GM23338 (cell line): ENCODE measurements around the gene POMP. TPM values are rescaled to one million over a fixed set of nuclear protein-coding genes. Genes with fewer than 3 reads are reported as not detected.

ENCODE experiments used
- ATAC-seq: fragments of 200-7000 bp; cut with Tn5 transposase; 3 replicates; pipeline ENCODE4 v1.9.1; 2020
- DNase-seq: peaks from one replicate; pipeline ENCODE4 v3.0.0-alpha.2; 2015; ENCODE audit warnings: low spot score
- H2AFZ ChIP-seq: fragments of 200-600 bp; sonication (generic); 2 replicates; pipeline ENCODE4 v1.8.0; 2016; ENCODE audit warnings: antibody characterized with exemption, mild to moderate bottlenecking, moderate library complexity
- H3F3A ChIP-seq: fragments of 200-600 bp; sonication (generic); replicated peaks from 2 replicates; pipeline ENCODE4 v1.8.0; 2017; ENCODE audit warnings: antibody characterized with exemption, mixed run types, low read depth
- H3K27ac ChIP-seq: fragments of 200-600 bp; sonication (generic); 2 replicates; pipeline ENCODE4 v1.6.1; 2016; ENCODE audit warnings: low read depth
- H3K27me3 ChIP-seq: fragments of 200-600 bp; sonication (generic); 2 replicates; pipeline ENCODE4 v1.8.0; 2016; ENCODE audit warnings: mild to moderate bottlenecking, mixed run types, moderate library complexity; ENCODE audit not compliant: insufficient read depth
- H3K36me3 ChIP-seq: fragments of 200-600 bp; sonication (generic); 2 replicates; pipeline ENCODE4 v1.8.0; 2016; ENCODE audit warnings: mild to moderate bottlenecking; ENCODE audit not compliant: insufficient read depth
- H3K4me1 ChIP-seq: fragments of 200-600 bp; sonication (generic); 2 replicates; pipeline ENCODE4 v1.8.0; 2016; ENCODE audit warnings: mild to moderate bottlenecking, moderate library complexity; ENCODE audit not compliant: insufficient read depth
- H3K4me2 ChIP-seq: fragments of 200-600 bp; sonication (generic); 2 replicates; pipeline ENCODE4 v1.7.1; 2017; ENCODE audit warnings: mixed run types
- H3K4me3 ChIP-seq: fragments of 200-600 bp; sonication (generic); 2 replicates; pipeline ENCODE4 v1.6.1; 2016; ENCODE audit warnings: mixed run types
- H3K79me2 ChIP-seq: fragments of 200-600 bp; sonication (generic); replicated peaks from 2 replicates; pipeline ENCODE4 v1.8.0; 2017; ENCODE audit warnings: mild to moderate bottlenecking; ENCODE audit not compliant: insufficient read depth
- H3K9me2 ChIP-seq: fragments of 200-600 bp; sonication (generic); 2 replicates; pipeline ENCODE4 v1.8.0; 2017; ENCODE audit not compliant: insufficient read depth
- H4K20me1 ChIP-seq: fragments of 200-600 bp; sonication (generic); replicated peaks from 2 replicates; pipeline ENCODE4 v1.8.0; 2017; ENCODE audit warnings: mild to moderate bottlenecking; ENCODE audit not compliant: insufficient read depth
- H3K27ac Mint-ChIP-seq: 2 replicates; pipeline ENCODE4 v1.8.0; 2020; ENCODE audit warnings: inconsistent platforms, mild to moderate bottlenecking, moderate library complexity, mixed read lengths
- H3K27me3 Mint-ChIP-seq: 3 replicates; pipeline ENCODE4 v1.8.0; 2022; ENCODE audit warnings: low read depth, mild to moderate bottlenecking, moderate library complexity, mixed read lengths, inconsistent platforms; ENCODE audit not compliant: insufficient read depth, poor library complexity
- H3K36me3 Mint-ChIP-seq: 3 replicates; pipeline ENCODE4 v1.8.0; 2021; ENCODE audit warnings: low read depth, mild to moderate bottlenecking, inconsistent platforms, moderate library complexity, mixed read lengths
- H3K4me1 Mint-ChIP-seq: 3 replicates; pipeline ENCODE4 v1.8.0; 2020; ENCODE audit warnings: mild to moderate bottlenecking, inconsistent platforms, mixed read lengths
- H3K4me3 Mint-ChIP-seq: 3 replicates; pipeline ENCODE4 v1.8.0; 2021; ENCODE audit warnings: moderate library complexity, mild to moderate bottlenecking, inconsistent platforms, mixed read lengths
- H3K9me3 Mint-ChIP-seq: 3 replicates; pipeline ENCODE4 v1.8.0; 2020; ENCODE audit warnings: moderate library complexity, mild to moderate bottlenecking, inconsistent platforms, mixed read lengths
- CREB1 ChIP-seq: fragments of 250-450 bp; sonication (Bioruptor Pico); IDR thresholded peaks from 2 replicates; pipeline ENCODE4 v1.5.0; 2020; ENCODE audit warnings: low read depth, mild to moderate bottlenecking, moderate library complexity
- ETS1 ChIP-seq: IDR thresholded peaks from 2 replicates; pipeline ENCODE4 v1.6.1; 2016; ENCODE audit warnings: antibody characterized with exemption
- POLR2AphosphoS5 ChIP-seq: IDR thresholded peaks from 2 replicates; pipeline ENCODE4 v1.6.1; 2016; ENCODE audit warnings: antibody characterized with exemption, low read depth
- ZNF331 ChIP-seq: fragments of 250-450 bp; sonication (Bioruptor Pico); IDR thresholded peaks from 2 replicates; pipeline ENCODE4 v1.5.0; 2020; ENCODE audit warnings: low read depth, mild to moderate bottlenecking, moderate library complexity
- ZNF462 ChIP-seq: fragments of 250-450 bp; sonication (Bioruptor Pico); IDR thresholded peaks from 2 replicates; pipeline ENCODE4 v1.5.0; 2020; ENCODE audit warnings: mild to moderate bottlenecking, moderate library complexity
- polyA plus RNA-seq: library from polyadenylated mRNA; unstranded; fragments of >200 nt; fragmentation: Nextera tagmentation; extraction: Ambion mirVana; gene quantifications from 2 replicates; pipeline ENCODE4 v1.2.1, GENCODE V29; 2016
- total RNA-seq: library from RNA; depleted of rRNA; stranded (reverse); fragments of >200 nt; shearing (Covaris generic); gene quantifications from 2 replicates; pipeline ENCODE4 v1.2.3, GENCODE V29; 2014

The POMP gene
- total and polyA plus RNA-seq, 2 experiments from 2014 or later: 95.9 to 446 TPM

- ATAC-seq (peak; percentile 24; the same call in 2 of the 3 replicates), DNase-seq (peak; percentile 17)
- Histone ChIP-seq H2AFZ (peak overlapping the region; percentile 72; the same call in 1 of the 2 replicates), H3K9me2 (0 out of 2 replicates have a peak, but pooled peaks cover under 1% of the 10 kb centered on the region), H3K27me3 (no peaks in the 10 kb centered on the region), H3K4me1 (peaks cover 8% of the 10 kb centered on the region; the same call in 1 of the 2 replicates), H3K36me3 (no peaks in the 10 kb centered on the region), H3K27ac (no peak overlapping the region), H4K20me1 (no peaks in the 10 kb centered on the region), H3K79me2 (no peaks in the 10 kb centered on the region), H3K4me2 (no peak overlapping the region), H3F3A (no peaks in the 10 kb centered on the region), H3K4me3 (no peak overlapping the region)
- H3K4me3 Mint-ChIP-seq: no peak overlapping the region
- H3K9me3 Mint-ChIP-seq: no peaks in the 10 kb centered on the region
- H3K27me3 Mint-ChIP-seq: peaks cover 7% of the 10 kb centered on the region
- H3K27ac Mint-ChIP-seq: no peak overlapping the region
- no peaks in the 10 kb centered on the region; the same call in 2 of the 3 replicates for H3K36me3 Mint-ChIP-seq
- H3K4me1 Mint-ChIP-seq: peaks cover 25% of the 10 kb centered on the region
- TF ChIP-seq ETS1: no peak
- TF ChIP-seq ZNF462 (CRISPR knock-in tag): no peak
- no peak for TF ChIP-seq ZNF331 (CRISPR knock-in tag)
- TF ChIP-seq POLR2AphosphoS5: no peak
- no peak for TF ChIP-seq CREB1 (CRISPR knock-in tag)
Measured at GRCh38 chr13:28624707-28625432, 34.1 kb upstream of the POMP start.
